Activated CD4-positive, alpha-beta T cell treated with anti-CD3 and anti-CD28 coated beads for 36 hours (primary cell): Measurements from ENCODE around the gene SGSH. TPM values are rescaled to one million over a fixed set of nuclear protein-coding genes. Genes with fewer than 3 reads are reported as not detected.

Source experiments
- ATAC-seq: fragments of 200-7000 bp; cut with Tn5 transposase; one replicate; pipeline ENCODE4 v1.10.0; 2021; ENCODE audit warnings: mild to moderate bottlenecking, moderate library complexity
- CTCF ChIA-PET: fragments of 350-600 bp; sonication (Branson Sonifier 250); formaldehyde crosslinking; loops from one replicate; lab custom pipeline; 2021; ENCODE audit warnings: antibody characterized with exemption; lab: Charles Lee
- POLR2A ChIA-PET: fragments of 350-600 bp; sonication (Branson Sonifier 250); formaldehyde crosslinking; loops from one replicate; lab custom pipeline; 2021; ENCODE audit warnings: antibody characterized with exemption, inconsistent platforms; lab: Charles Lee
- DNase-seq: peaks from one replicate; pipeline ENCODE4 v3.0.0-alpha.2; 2020
- H3K27ac Mint-ChIP-seq: one replicate; pipeline ENCODE4 v1.8.0; 2021; ENCODE audit warnings: mixed read lengths
- H3K27me3 Mint-ChIP-seq: one replicate; pipeline ENCODE4 v1.8.0; 2021; ENCODE audit warnings: mixed read lengths
- H3K36me3 Mint-ChIP-seq: one replicate; pipeline ENCODE4 v1.8.0; 2021; ENCODE audit warnings: low read depth, mixed read lengths
- H3K4me1 Mint-ChIP-seq: one replicate; pipeline ENCODE4 v1.8.0; 2021; ENCODE audit warnings: mixed read lengths
- H3K4me3 Mint-ChIP-seq: one replicate; pipeline ENCODE4 v1.8.0; 2021; ENCODE audit warnings: mild to moderate bottlenecking, moderate library complexity, mixed read lengths
- H3K9me3 Mint-ChIP-seq: one replicate; pipeline ENCODE4 v1.8.0; 2021; ENCODE audit warnings: low read depth, mixed read lengths
- intact Hi-C, 2 experiments: fragments of 100-400 bp; cut with DNase I in 1 of 2; cut with micrococcal nuclease in 1 of 2; formaldehyde crosslinking; loops; one replicate each; pipeline versions ENCODE4 v1.14.2 to v1.15.1; 2022 to 2024; cut with DNase I, micrococcal nuclease
- total RNA-seq, 2 experiments: library from RNA; stranded (reverse); gene quantifications; one replicate each; pipeline ENCODE4 v1.2.3, GENCODE V29; 2021

The SGSH gene
- total RNA-seq, 2 experiments from 2014 or later = 20.2 to 22.7 TPM

DNA sequence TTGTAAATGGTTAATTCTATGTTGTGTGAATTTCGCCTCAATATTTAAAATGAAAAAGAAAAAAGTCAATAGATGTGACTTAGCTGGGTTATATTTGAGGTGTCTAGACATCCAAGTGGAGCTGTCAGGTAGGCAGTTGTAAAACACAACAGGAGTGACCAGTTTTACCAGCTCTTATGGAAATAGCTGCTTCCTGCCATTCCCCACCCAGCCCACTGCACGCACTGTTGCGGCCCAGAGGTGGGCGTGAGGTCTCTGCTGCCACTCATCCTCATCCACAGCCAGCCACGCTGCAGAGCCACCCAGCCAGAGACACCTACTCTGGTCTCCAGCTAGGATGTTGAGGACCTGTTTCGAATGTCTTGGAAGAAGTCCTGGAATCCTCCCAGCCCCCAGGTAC, 53.7 kb downstream of the SGSH start:
- peaks cover 7% of the 10 kb centered on the region for H3K27me3 Mint-ChIP-seq
- ChIA-PET CTCF (interaction anchor here (0.7 to 0.8 kb wide), 2 partner anchors 50 to 867 kb away, joined by 3 to 6 read pairs; no protein-coding TSS in a partner anchor), POLR2A (no interaction called here)
- no peak for DNase-seq
- ATAC-seq = no peak
- H3K4me1 Mint-ChIP-seq = no peaks in the 10 kb centered on the region
- no peak overlapping the region for H3K4me3 Mint-ChIP-seq
- no peaks in the 10 kb centered on the region for H3K9me3 Mint-ChIP-seq
- peaks cover 2% of the 10 kb centered on the region for H3K36me3 Mint-ChIP-seq
- intact Hi-C loops = no loop called here
- no peak overlapping the region for H3K27ac Mint-ChIP-seq

DNA sequence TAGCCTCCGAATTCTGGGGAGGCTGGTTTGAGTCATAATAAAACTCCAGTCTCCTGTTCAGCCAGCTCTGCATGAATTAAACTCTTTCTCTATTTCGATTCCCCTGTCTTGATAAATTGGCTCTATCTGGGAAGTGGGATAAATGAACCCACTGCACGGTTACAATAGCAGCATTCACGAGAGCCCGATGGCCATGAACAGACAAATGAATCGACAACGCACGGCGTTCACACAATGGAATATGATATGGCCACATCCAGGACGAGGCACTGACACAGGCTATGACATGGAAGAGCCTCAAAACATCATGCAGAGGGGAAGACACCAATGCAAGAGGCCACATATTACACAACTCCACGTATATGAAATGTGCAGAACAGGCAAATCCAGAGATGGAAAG, 55.9 kb downstream of the SGSH start:
- ChIA-PET CTCF (interaction anchor here (1.0 kb wide), 1 partner anchor 213 kb away, joined by 4 read pairs; no protein-coding TSS in a partner anchor), POLR2A (interaction anchor here (0.6 kb wide), 1 partner anchor 27 kb away, joined by 3 read pairs; no protein-coding TSS in a partner anchor)
- Mint-ChIP-seq H3K9me3 (no peaks in the 10 kb centered on the region), H3K36me3 (peaks cover 2% of the 10 kb centered on the region), H3K27ac (no peak overlapping the region), H3K4me1 (no peaks in the 10 kb centered on the region), H3K4me3 (no peak overlapping the region), H3K27me3 (peaks cover 11% of the 10 kb centered on the region)
- ATAC-seq (no peak), DNase-seq (no peak)
- intact Hi-C loops = no loop called here

DNA sequence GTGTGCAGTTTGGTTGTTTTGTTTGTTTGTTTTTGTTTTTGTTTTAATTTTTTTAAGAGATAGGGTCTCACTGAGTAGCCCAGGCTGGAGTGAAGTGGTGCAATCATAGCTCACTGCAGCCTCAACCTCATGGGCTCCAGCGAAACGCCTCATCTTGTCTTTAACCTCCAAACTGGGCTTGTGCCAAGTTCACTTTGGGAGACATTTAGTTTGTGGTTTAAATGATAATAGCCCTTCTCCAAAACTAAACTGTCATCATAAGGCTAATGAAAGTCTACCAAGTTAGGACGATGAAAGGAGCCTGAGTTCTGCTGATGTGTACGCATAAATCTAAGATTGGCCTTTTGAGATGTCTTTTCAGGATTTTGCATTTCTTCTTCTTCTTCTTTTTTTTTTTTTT, 56.8 kb downstream of the SGSH start:
- Mint-ChIP-seq H3K4me3 (no peak overlapping the region), H3K27me3 (peaks cover 9% of the 10 kb centered on the region), H3K27ac (no peak overlapping the region), H3K4me1 (no peaks in the 10 kb centered on the region), H3K9me3 (no peaks in the 10 kb centered on the region), H3K36me3 (peaks cover 2% of the 10 kb centered on the region)
- DNase-seq (no peak), ATAC-seq (no peak)
- ChIA-PET CTCF (interaction anchor here (1.0 kb wide), 1 partner anchor 9 kb away, joined by 3 read pairs; no protein-coding TSS in a partner anchor), POLR2A (no interaction called here)
- intact Hi-C loops = no loop called here

DNA sequence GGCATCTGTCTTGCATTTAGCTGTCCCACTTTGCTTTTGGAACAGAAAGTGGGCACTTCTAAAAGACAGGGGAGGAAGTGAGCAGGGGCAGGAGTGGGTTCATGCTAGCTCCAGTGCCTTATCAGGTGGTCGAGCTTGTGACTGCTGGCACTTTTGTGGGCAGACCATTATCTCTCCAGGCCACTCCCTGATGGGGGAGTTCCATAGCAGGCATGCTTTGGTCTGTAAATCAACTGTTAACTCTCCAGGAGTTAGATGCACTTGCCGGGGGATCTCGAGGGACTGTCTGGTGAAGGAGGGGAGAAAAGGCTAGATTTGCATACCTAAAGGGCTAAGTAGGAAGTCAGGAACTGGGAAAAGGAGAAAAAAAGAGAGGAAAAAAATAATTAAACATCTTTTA, 59.6 kb downstream of the SGSH start:
- Mint-ChIP-seq H3K4me1 (no peaks in the 10 kb centered on the region), H3K9me3 (no peaks in the 10 kb centered on the region), H3K27me3 (peaks cover 9% of the 10 kb centered on the region), H3K36me3 (peaks cover 2% of the 10 kb centered on the region), H3K27ac (no peak overlapping the region), H3K4me3 (no peak overlapping the region)
- ChIA-PET CTCF (no interaction called here), POLR2A (no interaction called here)
- no peak for ATAC-seq
- intact Hi-C loops = no loop called here
- DNase-seq = no peak

Other genes starting within 250 kb of the SGSH start
- 10 to 100 TPM in 1 of 2 experiments, 1 to 10 TPM in 1; 8.3 to 10.4 TPM for gene TBC1D16, start 184.5 kb downstream of the SGSH start, total RNA-seq
- gene CCDC40, start 183.7 kb downstream of the SGSH start, total RNA-seq = under 1 TPM; 0.56 to 0.57 TPM
- gene GAA, start 118.8 kb downstream of the SGSH start, total RNA-seq = 10 to 100 TPM; 28.4 to 32.8 TPM
- gene EIF4A3, start 73.2 kb downstream of the SGSH start, total RNA-seq = 100 to 1,000 TPM; 103 to 141 TPM
- gene CARD14, start 50.3 kb downstream of the SGSH start, total RNA-seq = not detected
- gene SLC26A11, start 94 bp upstream of the SGSH start, total RNA-seq = 1 to 10 TPM; 4.7 to 4.9 TPM
- gene RNF213, start 40.5 kb upstream of the SGSH start, total RNA-seq = 100 to 1,000 TPM; 334 to 366 TPM
- gene ENDOV, start 194.8 kb upstream of the SGSH start, total RNA-seq = 10 to 100 TPM; 12.3 to 13.0 TPM